Amygdala (tissue), 56 donors: ENCODE measurements around the gene MARCHF11.

Source experiments
- DNase-seq, 56 donors: peaks; one replicate each; lab custom pipeline; 2025; lab: John Stamatoyannopoulos, UW

MARCHF11 gene

GRCh38 chr5:16134204-16134603 lies 45.4 kb downstream of the MARCHF11 start:
- DNase-seq: no peak

DNA sequence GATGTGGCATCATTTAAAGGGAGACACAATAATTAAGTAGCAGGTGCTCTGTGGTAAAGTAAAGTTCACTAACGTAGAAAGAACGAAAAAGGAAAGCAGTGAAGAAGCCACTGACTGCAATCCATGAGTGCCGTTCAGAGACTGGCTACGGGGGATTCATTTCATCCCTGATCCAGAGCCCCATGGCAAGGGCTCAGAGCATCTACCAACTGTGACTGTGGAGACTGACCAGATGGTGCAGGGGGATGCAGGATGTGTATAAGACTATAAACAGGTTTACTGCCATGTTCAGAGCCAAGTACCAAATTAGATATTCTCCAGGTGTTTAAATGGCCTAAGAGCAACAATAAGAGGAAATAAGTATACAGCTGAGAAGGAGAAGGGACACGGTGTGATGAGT lies 47.7 kb downstream of the MARCHF11 start:
- DNase-seq: no peak

GRCh38 chr5:16128944-16129343 lies 50.6 kb downstream of the MARCHF11 start:
- no peak for DNase-seq

- no peak for DNase-seq
These were observed 51.6 kb downstream of the MARCHF11 start for GRCh38 chr5:16127865-16128544.

DNA sequence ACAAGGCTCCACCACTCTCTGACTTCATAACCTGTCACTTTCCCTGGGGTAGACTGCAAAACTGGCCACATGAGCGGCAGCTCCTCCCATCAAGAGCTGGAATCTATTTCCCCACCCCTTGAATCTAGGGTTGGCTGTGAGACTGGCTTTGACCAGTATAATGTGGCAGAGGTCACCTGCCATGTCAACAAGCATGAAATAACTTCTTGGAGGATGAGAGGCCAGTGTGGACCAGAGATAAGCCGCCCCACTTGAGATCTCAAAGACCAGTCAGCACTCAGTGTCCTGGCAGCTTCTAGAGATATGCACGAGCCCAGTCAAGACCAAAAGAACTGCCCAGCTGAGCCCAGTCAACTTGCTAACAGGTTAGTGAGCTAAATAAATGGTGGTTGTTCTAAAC lies 59.0 kb downstream of the MARCHF11 start:
- DNase-seq: no peak

DNA sequence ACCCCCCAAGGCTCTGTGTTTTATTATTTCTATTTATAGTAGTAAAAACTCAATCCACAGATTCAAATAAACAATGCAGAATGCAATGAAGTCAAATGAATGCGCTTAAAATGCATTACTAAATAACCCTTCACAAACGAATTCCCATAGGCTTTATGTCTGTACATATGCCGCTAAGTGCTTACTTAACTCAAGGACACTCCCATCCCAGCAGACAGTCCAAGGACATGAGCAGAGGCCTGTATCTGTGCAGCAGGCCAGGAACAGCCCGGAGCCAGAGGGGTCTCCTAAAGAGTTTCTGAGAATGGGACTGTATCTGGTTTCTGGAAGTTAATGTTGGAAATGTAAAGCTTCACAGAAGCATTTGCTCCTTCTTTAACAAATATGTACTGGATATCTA lies 59.8 kb downstream of the MARCHF11 start:
- no peak for DNase-seq

- DNase-seq: no peak
These were observed 64.5 kb downstream of the MARCHF11 start for GRCh38 chr5:16115140-16115539.

GRCh38 chr5:16108418-16108817 lies 71.2 kb downstream of the MARCHF11 start:
- DNase-seq: no peak

DNA sequence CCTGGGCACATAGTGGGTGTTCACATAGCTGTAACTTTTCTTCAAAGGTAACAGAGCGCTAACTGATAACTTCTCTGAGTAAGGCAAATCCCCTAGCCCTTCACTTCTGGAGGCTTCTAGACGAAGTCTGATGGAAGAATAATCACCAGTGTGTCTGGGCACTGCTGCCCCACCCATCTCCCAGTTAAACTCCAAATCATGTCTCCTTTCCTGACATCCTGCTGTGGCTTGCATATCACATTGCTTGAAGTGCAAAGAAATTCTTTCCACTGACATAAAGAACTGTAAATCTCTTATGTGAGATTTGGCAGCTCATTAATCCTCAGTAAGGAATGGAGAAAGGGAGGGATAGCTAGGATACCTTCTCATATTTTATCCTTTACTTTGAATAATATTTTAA lies 74.6 kb downstream of the MARCHF11 start:
- DNase-seq: no peak

GRCh38 chr5:16095612-16096011 lies 84.0 kb downstream of the MARCHF11 start:
- DNase-seq: no peak

DNA sequence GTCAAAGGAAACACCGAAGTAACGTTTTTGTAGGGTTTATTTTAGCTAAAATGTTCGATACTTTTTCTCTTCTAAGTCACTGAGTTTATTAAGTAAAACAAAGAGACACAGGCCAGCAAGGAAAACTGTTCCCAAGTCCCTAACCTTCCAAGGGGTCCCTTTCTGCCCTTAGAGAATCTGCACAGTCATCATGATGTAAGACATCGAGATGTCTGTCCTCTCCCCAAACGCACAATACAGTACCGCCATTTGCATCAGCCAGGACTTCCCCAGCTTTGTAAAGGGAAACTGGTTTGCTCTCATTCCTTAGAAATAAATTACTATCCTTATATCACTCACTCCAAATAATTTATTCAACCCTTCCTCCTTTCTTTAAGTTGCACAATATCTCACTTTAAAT lies 89.3 kb downstream of the MARCHF11 start:
- DNase-seq: no peak

DNA sequence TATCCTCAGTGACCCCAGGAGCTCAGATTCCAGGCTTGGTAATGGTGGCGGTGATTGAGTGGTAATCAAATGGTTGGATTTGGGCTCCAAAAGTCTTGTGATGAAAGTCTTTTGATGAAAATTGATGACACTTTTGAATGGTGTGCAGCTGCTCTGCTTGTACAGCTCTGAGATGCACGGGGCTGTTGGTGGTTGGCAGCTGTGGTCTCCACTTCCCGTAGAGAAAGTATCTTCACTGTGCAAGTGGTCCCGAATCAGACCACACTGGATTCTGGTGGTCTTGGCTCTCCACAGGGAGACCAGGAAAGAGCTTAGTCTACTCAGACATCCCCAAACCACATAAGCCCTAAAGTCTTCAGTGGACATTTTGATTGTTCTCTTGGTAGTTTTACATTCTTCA lies 96.6 kb downstream of the MARCHF11 start:
- no peak for DNase-seq

DNA sequence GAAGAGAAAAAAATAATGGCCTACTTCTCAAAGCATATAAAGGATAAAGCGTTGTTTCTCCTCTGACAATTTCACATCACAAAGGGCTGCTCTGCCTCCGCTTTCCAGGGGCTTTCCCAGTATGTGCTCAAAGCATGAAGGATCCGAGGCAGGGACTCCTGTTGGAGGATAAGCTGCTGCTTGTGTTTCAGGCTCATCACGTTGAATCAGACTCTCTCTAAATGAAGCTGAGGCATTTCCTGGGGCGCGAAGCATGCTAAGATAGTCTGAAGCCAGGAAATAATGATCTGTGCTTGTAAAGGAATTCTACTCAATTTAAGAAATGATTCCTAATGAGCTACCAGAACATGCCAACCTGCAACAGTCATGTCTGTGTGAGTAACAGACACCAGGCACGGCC lies 97.5 kb downstream of the MARCHF11 start:
- no peak for DNase-seq

DNA sequence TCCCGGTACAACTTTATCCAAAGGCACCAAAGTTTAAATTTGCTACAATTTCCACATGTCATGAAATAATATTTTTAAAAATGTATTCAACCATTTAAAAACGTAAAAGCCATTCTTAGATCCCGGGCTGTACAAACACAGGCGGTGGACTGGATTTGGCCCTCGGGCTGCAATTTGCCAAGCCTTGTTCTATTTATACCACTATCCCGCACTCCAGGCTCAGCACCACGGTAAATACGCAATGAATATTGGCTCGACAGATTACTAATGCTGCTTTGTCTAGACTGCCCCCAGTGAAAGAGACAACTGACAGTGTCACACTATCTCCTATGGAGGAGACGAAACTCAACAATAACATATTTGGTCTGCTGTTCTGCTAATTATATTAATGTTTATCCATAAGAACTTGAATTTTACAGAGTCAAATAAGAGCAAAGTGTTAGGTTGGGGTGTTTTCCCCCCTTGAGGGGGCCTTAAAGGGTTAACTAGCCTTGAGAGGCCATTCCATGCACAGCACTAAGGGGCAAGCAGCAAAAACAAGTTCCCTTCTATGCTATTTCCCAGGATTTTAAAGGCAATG lies 98.1 kb downstream of the MARCHF11 start:
- no peak for DNase-seq

GRCh38 chr5:16076657-16077056 lies 102.9 kb downstream of the MARCHF11 start:
- no peak for DNase-seq

- DNase-seq: no peak
These were observed 105.2 kb downstream of the MARCHF11 start for GRCh38 chr5:16074358-16074757.

DNA sequence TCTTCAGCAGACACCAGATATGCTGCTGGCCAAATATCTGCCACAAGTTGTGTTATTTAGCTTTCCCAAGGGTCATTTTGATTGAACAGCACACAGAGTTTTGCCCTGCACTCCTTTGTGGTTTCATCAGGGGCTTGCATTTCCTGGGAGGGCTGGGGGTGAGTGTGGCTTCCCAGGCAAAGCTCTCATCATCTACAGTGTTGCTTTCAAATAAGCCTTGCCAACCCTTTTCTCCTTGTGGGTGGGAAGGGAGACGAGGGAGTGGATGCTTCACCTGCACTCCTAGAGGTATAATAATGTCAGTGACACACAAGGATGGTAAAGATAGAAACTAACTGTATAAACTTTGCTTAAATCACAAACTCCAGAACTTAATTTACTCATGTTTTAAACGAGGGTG lies 107.0 kb downstream of the MARCHF11 start:
- no peak for DNase-seq

GRCh38 chr5:16067415-16067814 lies 112.2 kb downstream of the MARCHF11 start:
- no peak for DNase-seq

GRCh38 chr5:16066810-16067209 lies 112.8 kb downstream of the MARCHF11 start:
- no peak for DNase-seq

GRCh38 chr5:16066320-16066719 lies 113.3 kb downstream of the MARCHF11 start:
- no peak for DNase-seq

DNA sequence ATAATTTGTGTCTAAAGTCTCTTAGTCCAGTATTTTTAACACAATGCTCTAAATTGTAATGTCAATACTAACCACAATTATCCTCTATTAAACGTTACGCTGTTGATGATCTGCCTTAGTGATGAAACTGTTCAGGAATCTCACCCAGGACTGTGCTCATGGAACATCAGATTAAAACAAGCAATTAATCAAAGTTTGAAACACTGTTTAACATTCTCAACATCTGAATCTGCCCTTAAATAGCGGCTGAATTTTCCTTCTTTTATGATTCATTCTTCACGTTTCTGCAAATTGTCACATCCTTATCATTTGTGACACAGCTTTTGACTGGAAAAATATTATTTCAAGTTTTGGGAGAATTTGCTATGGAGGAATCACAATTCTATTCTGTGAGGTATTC lies 113.8 kb downstream of the MARCHF11 start:
- no peak for DNase-seq

GRCh38 chr5:16064135-16064893 lies 115.3 kb downstream of the MARCHF11 start:
- no peak for DNase-seq
